H7 (cell line): ENCODE measurements around the gene UNK. TPM values are rescaled to one million over a fixed set of nuclear protein-coding genes. Genes with fewer than 3 reads are reported as not detected.
"Not testable (repeated sequence)": the region's sequence is repeated elsewhere in the genome, so short reads cannot be mapped to it uniquely, and the experiment has no call there.

Source experiments
- DNase-seq: peaks from one replicate; pipeline ENCODE4 v3.0.0; 2012
- H3K27me3 ChIP-seq: 2 replicates; pipeline ENCODE4 v1.6.0; 2011; ENCODE audit warnings: mild to moderate bottlenecking, low read length; ENCODE audit not compliant: control insufficient read depth, insufficient read depth
- H3K36me3 ChIP-seq: replicated peaks from 2 replicates; pipeline ENCODE4 v1.5.1; 2011; ENCODE audit warnings: low read length; ENCODE audit not compliant: control insufficient read depth, insufficient read depth
- H3K4me3 ChIP-seq: 2 replicates; pipeline ENCODE4 v1.5.1; 2011; ENCODE audit warnings: low read depth, mild to moderate bottlenecking, control low read depth, low read length, moderate library complexity; ENCODE audit not compliant: insufficient read depth
- total RNA-seq: library from RNA; depleted of rRNA; stranded (reverse); fragments of >200 nt; shearing (Covaris generic); gene quantifications from 2 replicates; pipeline ENCODE4 v1.2.3, GENCODE V29; 2014

The UNK gene
- total RNA-seq, 1 experiment from 2014 or later, result 17.9 TPM

DNA sequence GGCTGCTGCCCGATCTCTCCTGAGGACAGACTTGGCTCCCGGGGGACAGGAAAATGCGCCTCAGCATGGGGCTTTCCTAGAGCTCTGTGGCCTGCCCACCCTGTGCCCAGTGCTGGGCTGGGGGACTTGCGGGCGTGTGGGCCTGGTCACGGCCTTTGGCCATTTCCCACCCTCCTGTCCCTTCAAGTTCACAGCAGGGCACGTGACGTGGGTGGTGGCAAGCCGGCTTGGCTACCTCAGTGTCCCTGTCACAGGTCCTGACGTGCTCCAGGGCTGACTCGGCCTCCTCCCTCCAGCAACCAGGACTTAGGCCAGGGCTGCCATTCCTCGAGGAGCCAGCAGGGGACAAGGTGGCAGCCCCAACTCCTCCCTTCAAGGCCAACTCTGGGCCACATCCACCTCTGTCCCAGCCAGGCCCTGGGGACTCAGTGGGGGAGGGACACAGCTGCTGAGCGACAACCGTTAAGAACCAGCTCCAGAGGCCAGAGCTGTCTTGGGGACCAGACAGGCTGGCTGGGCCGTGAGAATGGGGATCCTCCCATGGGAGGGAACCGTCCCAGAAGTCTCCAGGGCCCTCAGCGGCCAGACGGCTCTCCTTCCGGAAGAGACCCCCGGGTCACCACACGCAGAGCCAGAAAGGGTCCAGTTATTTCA is 60.6 kb downstream of the UNK start:
- peaks cover 22% of the 10 kb centered on the region for H3K36me3 ChIP-seq
- no peaks in the 10 kb centered on the region for H3K27me3 ChIP-seq
- no peak overlapping the region for H3K4me3 ChIP-seq
- peak; percentile 96 for DNase-seq

- Histone ChIP-seq H3K4me3 (no peak overlapping the region), H3K27me3 (no peaks in the 10 kb centered on the region), H3K36me3 (peaks cover 26% of the 10 kb centered on the region)
- no peak for DNase-seq
Observed at GRCh38 chr17:75845933-75846691, 61.5 kb downstream of the UNK start.

- DNase-seq, result no peak
- H3K36me3 ChIP-seq, result peaks cover 31% of the 10 kb centered on the region
- no peak overlapping the region for H3K4me3 ChIP-seq
- no peaks in the 10 kb centered on the region for H3K27me3 ChIP-seq
Observed at GRCh38 chr17:75846692-75847613, 62.3 kb downstream of the UNK start.

DNA sequence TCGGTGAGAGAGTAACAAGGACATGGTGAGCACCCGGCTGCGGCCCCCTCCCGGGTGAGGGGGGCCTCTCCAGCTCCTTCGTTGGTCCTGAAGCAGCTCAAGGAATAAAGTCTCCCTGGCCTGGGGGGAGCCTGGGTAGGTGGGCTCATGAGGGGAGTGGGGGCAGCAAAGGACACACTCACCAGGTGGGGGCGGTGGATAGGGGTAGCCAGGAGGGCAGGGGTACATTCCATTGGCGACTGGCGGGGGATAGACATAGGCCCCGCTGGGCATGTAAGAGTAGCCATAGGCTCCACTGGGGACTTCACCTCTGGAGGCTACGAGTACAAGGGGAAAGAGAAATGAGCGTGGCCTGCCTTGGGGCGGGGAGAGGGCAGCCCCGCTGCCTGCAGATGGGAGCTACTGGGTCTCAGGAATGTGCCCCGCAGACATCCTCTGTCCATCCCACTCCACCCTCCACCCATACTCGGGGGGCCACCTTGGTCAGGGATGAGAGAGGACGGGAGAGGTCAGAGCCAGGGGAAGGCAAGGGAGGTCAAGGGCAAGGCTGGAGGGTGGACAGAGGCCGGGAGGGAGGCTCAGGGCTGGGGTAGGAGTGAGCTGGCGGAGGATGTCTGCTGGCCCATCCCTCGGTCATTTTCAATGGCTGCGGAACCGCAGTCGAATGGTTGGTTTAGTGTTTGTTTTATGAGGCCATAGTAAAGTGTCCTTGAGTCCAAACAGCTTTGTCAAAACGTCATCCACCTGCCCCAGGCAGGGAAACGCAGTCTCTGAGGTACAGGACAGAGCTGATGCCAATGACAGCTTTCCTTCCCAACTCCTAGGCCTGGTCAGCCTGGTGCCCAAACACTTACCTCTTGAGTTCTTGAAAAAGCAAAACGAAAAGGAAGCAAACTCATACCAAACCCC is 63.3 kb downstream of the UNK start:
- no peaks in the 10 kb centered on the region for H3K27me3 ChIP-seq
- DNase-seq, result no peak
- H3K4me3 ChIP-seq, result no peak overlapping the region
- peaks cover 31% of the 10 kb centered on the region for H3K36me3 ChIP-seq

DNA sequence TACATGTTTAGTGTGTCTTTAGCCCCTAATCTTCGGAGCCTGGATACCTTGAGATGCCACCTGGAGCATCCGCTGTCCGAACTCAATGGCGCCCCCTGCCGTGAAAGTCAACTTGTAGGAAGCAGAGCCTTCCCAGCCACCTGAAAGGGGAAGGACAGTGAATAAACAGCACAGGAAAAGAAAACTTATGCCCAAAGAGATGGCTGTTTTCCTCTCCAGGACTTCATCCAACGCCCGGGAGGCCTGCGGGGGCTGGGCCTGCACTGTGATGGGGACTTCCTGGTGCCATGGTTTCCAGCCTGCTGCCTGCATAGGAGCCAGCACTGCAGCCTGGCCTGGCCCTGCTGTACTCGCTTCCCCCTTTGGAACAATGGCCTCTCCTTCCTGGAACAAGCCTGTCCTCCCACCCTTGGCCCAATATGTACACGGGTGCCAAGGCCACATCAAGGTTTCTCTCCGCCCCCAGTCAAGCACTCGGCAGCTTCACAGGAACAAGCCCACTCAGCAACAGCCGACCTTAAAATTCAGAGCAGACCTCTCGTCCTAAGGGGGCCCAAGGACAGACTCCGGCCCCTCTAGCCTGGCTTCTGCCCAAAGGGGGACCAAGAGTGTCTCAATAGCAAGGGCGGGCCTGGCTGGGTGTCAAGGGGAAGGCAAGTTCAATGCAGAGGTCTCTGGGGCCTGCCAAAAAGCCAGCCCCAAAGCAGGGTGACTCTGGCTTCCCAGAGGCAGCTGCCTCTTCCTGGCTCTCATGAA is 64.1 kb downstream of the UNK start:
- peak; percentile 92 for DNase-seq
- Histone ChIP-seq H3K36me3 (peaks cover 31% of the 10 kb centered on the region), H3K27me3 (no peaks in the 10 kb centered on the region), H3K4me3 (no peak overlapping the region)

GRCh38 chr17:75849279-75849646 is 64.7 kb downstream of the UNK start:
- H3K4me3 ChIP-seq, result no peak overlapping the region
- no peak for DNase-seq
- peaks cover 31% of the 10 kb centered on the region for H3K36me3 ChIP-seq
- no peaks in the 10 kb centered on the region for H3K27me3 ChIP-seq

- Histone ChIP-seq H3K36me3 (peaks cover 31% of the 10 kb centered on the region), H3K4me3 (no peak overlapping the region), H3K27me3 (no peaks in the 10 kb centered on the region)
- DNase-seq, result no peak
Observed at GRCh38 chr17:75849724-75850123, 65.1 kb downstream of the UNK start.

DNA sequence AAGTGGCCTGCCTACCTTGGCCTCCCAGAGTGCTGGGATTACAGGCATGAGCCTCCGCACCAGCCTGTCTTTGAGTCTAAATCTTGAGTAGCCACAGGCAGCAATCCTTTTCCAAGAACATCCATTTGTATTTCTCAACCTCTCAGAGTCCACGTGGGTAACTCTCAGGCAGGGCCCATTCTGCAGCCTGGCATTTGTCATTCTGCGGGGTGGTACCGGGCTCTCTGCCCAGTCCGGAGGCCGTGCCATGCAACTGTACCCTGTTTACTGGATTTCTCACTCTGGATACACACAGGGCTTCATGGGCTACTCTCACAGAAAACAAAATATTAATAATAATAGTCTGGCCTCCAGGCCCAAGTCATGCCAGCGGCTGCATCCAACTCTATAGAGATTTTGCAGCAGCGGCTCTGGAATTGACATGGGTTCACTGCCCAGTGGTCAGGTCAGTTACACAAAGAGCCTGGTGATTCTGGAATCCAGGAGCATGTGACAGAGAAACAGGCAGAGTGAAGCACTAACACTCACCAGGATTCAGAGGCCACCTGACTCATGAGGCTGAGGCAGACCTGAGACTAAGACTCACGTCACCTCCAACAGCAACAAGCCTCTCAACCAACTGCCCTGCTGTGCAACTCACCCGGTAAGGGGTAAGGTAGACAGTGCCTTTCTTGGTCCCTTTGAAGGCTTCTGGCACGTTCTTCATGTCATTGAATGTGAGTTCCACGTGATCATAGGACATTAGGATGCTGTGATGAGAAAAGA is 66.5 kb downstream of the UNK start:
- Histone ChIP-seq H3K4me3 (no peak overlapping the region), H3K36me3 (peaks cover 31% of the 10 kb centered on the region), H3K27me3 (no peaks in the 10 kb centered on the region)
- no peak for DNase-seq

- not testable (repeated sequence) for DNase-seq, H3K4me3 ChIP-seq, H3K27me3 ChIP-seq
- peaks cover 31% of the 10 kb centered on the region for H3K36me3 ChIP-seq
Observed at GRCh38 chr17:75851693-75851991, 67.0 kb downstream of the UNK start.

GRCh38 chr17:75853433-75853832 is 68.8 kb downstream of the UNK start:
- Histone ChIP-seq H3K27me3 (no peaks in the 10 kb centered on the region), H3K4me3 (no peak overlapping the region), H3K36me3 (peaks cover 17% of the 10 kb centered on the region)
- no peak for DNase-seq

DNA sequence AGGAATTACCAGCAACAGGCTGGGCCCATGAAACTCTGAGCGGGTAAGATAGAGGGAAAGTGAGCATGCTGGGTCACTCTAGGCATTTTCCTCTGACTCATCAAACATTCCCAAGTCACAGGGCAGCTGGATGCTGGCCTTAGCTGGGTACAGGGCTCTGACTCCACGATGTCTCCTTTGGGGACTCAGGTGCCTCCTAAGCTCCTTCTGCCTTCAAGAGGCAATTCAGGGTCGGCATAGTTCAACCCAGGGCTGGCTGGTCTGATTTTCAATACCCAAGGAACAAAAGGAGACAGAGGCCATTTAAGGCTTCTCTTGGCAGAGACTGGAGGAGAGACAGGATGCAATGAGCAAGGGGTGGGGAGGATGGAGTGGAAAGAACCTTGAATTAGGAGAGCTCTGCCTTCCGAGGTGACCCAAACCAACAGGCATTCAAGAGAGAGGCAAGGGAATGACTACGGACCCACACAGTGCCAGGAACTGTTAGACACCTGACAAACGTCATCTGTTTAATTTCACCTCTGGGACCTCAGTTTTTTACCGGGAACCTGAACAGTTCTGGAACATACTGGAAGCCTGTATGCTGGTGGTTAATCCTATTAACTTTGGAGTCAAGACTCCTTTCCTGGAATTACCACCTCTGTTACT is 69.6 kb downstream of the UNK start:
- H3K27me3 ChIP-seq, result no peaks in the 10 kb centered on the region
- H3K36me3 ChIP-seq, result peaks cover 14% of the 10 kb centered on the region
- no peak for DNase-seq
- H3K4me3 ChIP-seq, result peak overlapping the region; percentile 47

DNA sequence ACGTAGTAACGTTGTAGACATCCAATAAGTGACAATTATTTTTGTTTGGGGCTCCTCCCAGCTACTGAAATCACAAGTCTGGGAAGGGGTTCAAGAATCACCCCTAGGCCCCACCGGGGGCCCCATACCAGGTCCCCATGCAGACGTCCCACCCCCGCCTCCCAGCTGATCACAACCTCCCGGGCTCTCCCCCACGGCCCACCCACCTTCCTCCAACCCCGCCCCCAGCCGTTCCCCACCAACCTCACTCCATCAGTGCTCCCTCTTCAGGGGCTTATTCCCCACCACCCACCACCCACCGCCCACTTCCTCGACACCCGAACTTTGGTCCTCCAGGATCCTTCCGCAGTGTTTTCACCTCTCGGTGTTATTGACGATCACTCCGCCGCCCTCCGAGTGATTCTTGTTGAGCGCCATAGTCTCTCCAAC is 70.3 kb downstream of the UNK start:
- DNase-seq, result peak; percentile 89
- peaks cover 10% of the 10 kb centered on the region for H3K36me3 ChIP-seq
- no peaks in the 10 kb centered on the region for H3K27me3 ChIP-seq
- peak overlapping the region; percentile 47 for H3K4me3 ChIP-seq
